SU-DHL-6 (cell line): Measurements from ENCODE around the gene CARD9.

Experiments
- H2AFZ ChIP-seq: fragments of 200-600 bp; sonication (generic); 2 replicates; pipeline ENCODE4 v1.6.1; 2014; ENCODE audit warnings: low read depth, mild to moderate bottlenecking, moderate library complexity, mixed read lengths, antibody characterized with exemption, low read length; ENCODE audit not compliant: severe bottlenecking
- H3F3A ChIP-seq: fragments of 200-600 bp; shearing (Covaris generic); 2 replicates; pipeline ENCODE4 v1.6.0; 2016; ENCODE audit warnings: antibody characterized with exemption, mild to moderate bottlenecking; ENCODE audit not compliant: insufficient read depth
- H3K27ac ChIP-seq: fragments of 200-600 bp; sonication (generic); 2 replicates; pipeline ENCODE4 v1.5.1; 2016; ENCODE audit warnings: low read depth, mild to moderate bottlenecking, low read length, moderate library complexity, mixed read lengths
- H3K27me3 ChIP-seq: fragments of 200-600 bp; sonication (generic), shearing (Covaris generic); 2 replicates; pipeline ENCODE4 v1.6.0; 2014; ENCODE audit warnings: mild to moderate bottlenecking, low read length
- H3K36me3 ChIP-seq: fragments of 200-600 bp; sonication (generic); 2 replicates; pipeline ENCODE4 v1.6.1; 2014; ENCODE audit warnings: mild to moderate bottlenecking, low read length, mixed read lengths
- H3K4me2 ChIP-seq: fragments of 300-600, 200-600 bp; shearing (Covaris generic), sonication (generic); 2 replicates; pipeline ENCODE4 v1.6.0; 2014; ENCODE audit warnings: low read length, low read depth, mild to moderate bottlenecking; ENCODE audit not compliant: poor library complexity, severe bottlenecking
- H3K4me3 ChIP-seq: fragments of 200-600 bp; sonication (generic); 2 replicates; pipeline ENCODE4 v1.5.1; 2014; ENCODE audit warnings: antibody characterized with exemption, low read length, mild to moderate bottlenecking, mixed read lengths; ENCODE audit not compliant: insufficient read depth, poor library complexity, severe bottlenecking
- H3K79me2 ChIP-seq: fragments of 200-600 bp; sonication (generic); 2 replicates; pipeline ENCODE4 v1.6.1; 2014; ENCODE audit warnings: mild to moderate bottlenecking, low read length, moderate library complexity; ENCODE audit not compliant: insufficient read depth
- H3K9ac ChIP-seq: fragments of 200-600 bp; sonication (generic); 2 replicates; pipeline ENCODE4 v1.7.0; 2014; ENCODE audit warnings: mild to moderate bottlenecking, low read length
- H3K9me2 ChIP-seq: fragments of 200-600 bp; sonication (generic); replicated peaks from 2 replicates; pipeline ENCODE4 v1.6.1; 2014; ENCODE audit warnings: low read length; ENCODE audit not compliant: insufficient read depth
- H3K9me3 ChIP-seq: fragments of 200-600 bp; sonication (generic); 2 replicates; pipeline ENCODE4 v1.6.1; 2014; ENCODE audit warnings: low read length, mixed read lengths; ENCODE audit not compliant: insufficient read depth
- H4K20me1 ChIP-seq: fragments of 200-600 bp; sonication (generic); 2 replicates; pipeline ENCODE4 v1.6.1; 2014; ENCODE audit warnings: low read depth, mild to moderate bottlenecking, antibody characterized with exemption, low read length, moderate library complexity, mixed read lengths
- EZH2phosphoT487 ChIP-seq: fragments of 200-600 bp; sonication (generic), shearing (Covaris generic); conservative IDR thresholded peaks from 2 replicates; pipeline ENCODE4 v1.6.1; 2018; ENCODE audit warnings: mild to moderate bottlenecking, antibody characterized with exemption, low read length, moderate library complexity, mixed read lengths
- TF ChIP-seq, protein P1 (sequence below): fragments of 200-600 bp; sonication (generic); IDR thresholded peaks from one replicate; pipeline ENCODE4 v1.5.1; 2017; ENCODE audit warnings: antibody characterized with exemption, mild to moderate bottlenecking, low read length, moderate library complexity; ENCODE audit not compliant: insufficient read depth, poor library complexity, severe bottlenecking

Gene CARD9

GRCh38 chr9:136416427-136416826 lies 43.0 kb upstream of the CARD9 start:
- H3K9me3 ChIP-seq: no peaks in the 10 kb centered on the region
- H3K27ac ChIP-seq: no peak overlapping the region
- H2AFZ ChIP-seq: no peak overlapping the region
- no peaks in the 10 kb centered on the region for H4K20me1 ChIP-seq
- 0 out of 2 replicates have a peak, but pooled peaks cover 8% of the 10 kb centered on the region for H3K36me3 ChIP-seq
- H3K4me3 ChIP-seq: no peak overlapping the region
- peaks cover 18% of the 10 kb centered on the region for H3K79me2 ChIP-seq
- TF ChIP-seq, protein P1, sequence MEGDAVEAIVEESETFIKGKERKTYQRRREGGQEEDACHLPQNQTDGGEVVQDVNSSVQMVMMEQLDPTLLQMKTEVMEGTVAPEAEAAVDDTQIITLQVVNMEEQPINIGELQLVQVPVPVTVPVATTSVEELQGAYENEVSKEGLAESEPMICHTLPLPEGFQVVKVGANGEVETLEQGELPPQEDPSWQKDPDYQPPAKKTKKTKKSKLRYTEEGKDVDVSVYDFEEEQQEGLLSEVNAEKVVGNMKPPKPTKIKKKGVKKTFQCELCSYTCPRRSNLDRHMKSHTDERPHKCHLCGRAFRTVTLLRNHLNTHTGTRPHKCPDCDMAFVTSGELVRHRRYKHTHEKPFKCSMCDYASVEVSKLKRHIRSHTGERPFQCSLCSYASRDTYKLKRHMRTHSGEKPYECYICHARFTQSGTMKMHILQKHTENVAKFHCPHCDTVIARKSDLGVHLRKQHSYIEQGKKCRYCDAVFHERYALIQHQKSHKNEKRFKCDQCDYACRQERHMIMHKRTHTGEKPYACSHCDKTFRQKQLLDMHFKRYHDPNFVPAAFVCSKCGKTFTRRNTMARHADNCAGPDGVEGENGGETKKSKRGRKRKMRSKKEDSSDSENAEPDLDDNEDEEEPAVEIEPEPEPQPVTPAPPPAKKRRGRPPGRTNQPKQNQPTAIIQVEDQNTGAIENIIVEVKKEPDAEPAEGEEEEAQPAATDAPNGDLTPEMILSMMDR: no peak
- TF ChIP-seq EZH2phosphoT487: no peak
- H3K4me2 ChIP-seq: no peak overlapping the region
- H3K9me2 ChIP-seq: no peaks in the 10 kb centered on the region
- H3K27me3 ChIP-seq: no peaks in the 10 kb centered on the region
- no peaks in the 10 kb centered on the region for H3F3A ChIP-seq
- no peak overlapping the region for H3K9ac ChIP-seq

GRCh38 chr9:136412962-136413361 lies 39.5 kb upstream of the CARD9 start:
- TF ChIP-seq, protein P1: no peak
- TF ChIP-seq EZH2phosphoT487: no peak
- H3K27ac ChIP-seq: no peak overlapping the region
- no peaks in the 10 kb centered on the region for H3K27me3 ChIP-seq
- no peak overlapping the region for H2AFZ ChIP-seq
- H3K9me2 ChIP-seq: no peaks in the 10 kb centered on the region
- 0 out of 2 replicates have a peak, but pooled peaks cover 8% of the 10 kb centered on the region for H3K36me3 ChIP-seq
- no peak overlapping the region for H3K4me2 ChIP-seq
- H3K4me3 ChIP-seq: no peak overlapping the region
- no peak overlapping the region for H3K9ac ChIP-seq
- H3K9me3 ChIP-seq: no peaks in the 10 kb centered on the region
- no peaks in the 10 kb centered on the region for H3F3A ChIP-seq
- H4K20me1 ChIP-seq: no peaks in the 10 kb centered on the region
- peaks cover 44% of the 10 kb centered on the region for H3K79me2 ChIP-seq

DNA sequence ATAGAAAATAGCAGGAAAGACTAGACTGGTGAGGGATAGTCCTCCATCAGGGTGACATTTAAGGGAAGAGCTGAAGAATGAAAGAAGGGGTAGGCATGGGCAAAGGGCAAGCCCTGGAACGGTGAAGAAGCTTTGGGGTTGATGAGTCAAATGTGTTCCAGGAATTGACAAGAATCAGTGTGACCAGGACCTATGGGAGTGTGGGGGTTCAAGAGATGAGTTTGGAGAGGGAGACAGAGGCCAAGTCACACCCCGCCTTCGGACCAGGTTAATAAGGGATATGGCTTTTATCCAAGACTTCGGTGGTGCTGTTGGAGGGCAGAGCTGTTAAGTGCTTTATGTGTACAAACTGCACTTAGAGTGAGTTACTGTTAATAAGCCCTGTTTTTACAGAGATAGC lies 37.9 kb upstream of the CARD9 start:
- Histone ChIP-seq H3K4me2 (peak overlapping the region; percentile 91), H3K36me3 (peaks cover 8% of the 10 kb centered on the region; the same call in 1 of the 2 replicates), H3K27me3 (no peaks in the 10 kb centered on the region), H3K9ac (peak overlapping the region; percentile 94), H2AFZ (no peak overlapping the region), H3K4me3 (peak overlapping the region; percentile 84), H3K79me2 (peaks cover 44% of the 10 kb centered on the region), H4K20me1 (no peaks in the 10 kb centered on the region), H3F3A (no peaks in the 10 kb centered on the region), H3K9me2 (no peaks in the 10 kb centered on the region), H3K27ac (no peak overlapping the region), H3K9me3 (no peaks in the 10 kb centered on the region)
- TF ChIP-seq EZH2phosphoT487: no peak
- TF ChIP-seq, protein P1: no peak
